ENCODE results near the gene AOAH. TPM values are rescaled to one million over a fixed set of nuclear protein-coding genes. Genes with fewer than 3 reads are reported as not detected.

The AOAH gene
- total RNA-seq, 1 experiment from 2014 or later = 0.39 TPM

DNA sequence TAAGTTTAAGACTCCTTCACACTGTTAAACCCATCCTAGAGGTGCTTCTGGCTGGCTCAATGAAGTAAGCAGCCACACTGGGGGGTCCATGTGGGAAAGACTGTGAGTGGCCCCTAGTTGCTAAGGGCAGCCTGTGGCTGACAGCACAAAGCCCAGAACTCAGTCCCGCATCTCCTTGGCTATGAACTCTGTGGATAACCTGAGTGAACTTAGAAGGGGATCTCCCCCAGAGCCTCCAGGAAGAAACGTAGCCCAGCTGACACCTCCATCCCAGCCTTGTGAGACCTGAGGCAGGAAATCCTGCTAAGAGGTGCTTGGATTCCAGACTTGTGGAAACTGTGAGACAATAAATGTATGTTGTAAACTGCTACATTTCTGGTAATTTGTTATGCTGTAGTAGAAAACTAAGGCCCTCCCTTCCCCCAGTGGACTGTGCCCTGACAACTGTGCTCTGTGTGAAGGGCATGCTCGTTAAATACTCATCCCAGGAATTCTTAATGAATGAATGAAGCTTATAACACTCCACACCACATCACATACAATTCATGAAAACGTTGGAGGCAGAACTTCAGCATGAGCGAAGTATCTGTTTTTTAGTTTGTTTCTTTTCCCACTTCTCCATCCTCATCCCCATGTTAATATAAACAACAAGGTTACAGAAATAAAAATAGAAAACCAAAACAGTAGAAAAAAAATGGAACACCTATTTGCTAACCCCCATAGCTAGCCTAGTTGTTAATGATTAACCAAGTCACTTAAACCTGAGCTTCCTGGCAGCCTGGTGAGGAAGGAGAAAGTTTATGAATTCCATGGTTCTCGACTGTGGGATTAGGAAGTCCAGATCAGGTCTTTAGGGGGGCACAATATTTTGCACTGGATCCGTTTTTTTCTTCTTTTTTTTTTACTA lies 36.8 kb upstream of the AOAH start:
- no peak overlapping the region for H2BK12ac ChIP-seq (ENCODE audit: insufficient read length, low read depth, low read length)
- no peak overlapping the region for H3K27ac ChIP-seq (ENCODE audit: insufficient read length, low read depth, low read length)
- H2BK5ac ChIP-seq (ENCODE audit: insufficient read length, low read length) = no peak overlapping the region
- H2AK5ac ChIP-seq (ENCODE audit: insufficient read length, low read length) = no peak overlapping the region
- H3K14ac ChIP-seq (ENCODE audit: insufficient read depth, low read length) = no peak overlapping the region
- no peak overlapping the region for H4K8ac ChIP-seq (replicated peaks; ENCODE audit: insufficient read length, low read depth, low read length)
- H3K79me2 ChIP-seq (ENCODE audit: insufficient read depth, low read length) = no peaks in the 10 kb centered on the region
- no peaks in the 10 kb centered on the region; a peak in 1 of 5 replicates for H3K9me3 Mint-ChIP-seq
- no peak overlapping the region for H2BK20ac ChIP-seq (ENCODE audit: low read depth, low read length, poor library complexity, severe bottlenecking)
- no peak overlapping the region for H4K91ac ChIP-seq (ENCODE audit: insufficient read length, low read depth, low read length)
- no peak overlapping the region for H3T11ph ChIP-seq (ENCODE audit: low read length)
- H3K27me3 ChIP-seq (ENCODE audit: insufficient read depth, low read length) = no peaks in the 10 kb centered on the region
- H3K9ac ChIP-seq (ENCODE audit: extremely low read depth, insufficient read length, low read length) = no peak overlapping the region
- H3K9me3 ChIP-seq (ENCODE audit: control insufficient read depth, low read depth, low read length) = no peaks in the 10 kb centered on the region
- H3K18ac ChIP-seq (ENCODE audit: insufficient read length, low read depth, low read length) = no peak overlapping the region
- H3K27ac Mint-ChIP-seq = peak overlapping the region in 2 of 3 experiments; percentile 49 to 63; a peak in 4 of 7 replicates
- no peaks in the 10 kb centered on the region for H3K23me2 ChIP-seq (ENCODE audit: insufficient read length, low read depth, low read length, poor library complexity, severe bottlenecking)
- no peak overlapping the region for H2BK15ac ChIP-seq (ENCODE audit: low read depth, low read length)
- H3K4ac ChIP-seq (ENCODE audit: low read depth, low read length) = no peak overlapping the region
- peaks cover 6% of the 10 kb centered on the region; the same call in 1 of the 2 replicates for H3K4me1 ChIP-seq (ENCODE audit: insufficient read depth, low read length)
- no peak overlapping the region for H3K23ac ChIP-seq (ENCODE audit: insufficient read length, low read depth, low read length)
- H3K4me1 Mint-ChIP-seq = peaks cover 41 to 44% of the 10 kb centered on the region in 2 experiments
- TF ChIP-seq, protein P1, sequence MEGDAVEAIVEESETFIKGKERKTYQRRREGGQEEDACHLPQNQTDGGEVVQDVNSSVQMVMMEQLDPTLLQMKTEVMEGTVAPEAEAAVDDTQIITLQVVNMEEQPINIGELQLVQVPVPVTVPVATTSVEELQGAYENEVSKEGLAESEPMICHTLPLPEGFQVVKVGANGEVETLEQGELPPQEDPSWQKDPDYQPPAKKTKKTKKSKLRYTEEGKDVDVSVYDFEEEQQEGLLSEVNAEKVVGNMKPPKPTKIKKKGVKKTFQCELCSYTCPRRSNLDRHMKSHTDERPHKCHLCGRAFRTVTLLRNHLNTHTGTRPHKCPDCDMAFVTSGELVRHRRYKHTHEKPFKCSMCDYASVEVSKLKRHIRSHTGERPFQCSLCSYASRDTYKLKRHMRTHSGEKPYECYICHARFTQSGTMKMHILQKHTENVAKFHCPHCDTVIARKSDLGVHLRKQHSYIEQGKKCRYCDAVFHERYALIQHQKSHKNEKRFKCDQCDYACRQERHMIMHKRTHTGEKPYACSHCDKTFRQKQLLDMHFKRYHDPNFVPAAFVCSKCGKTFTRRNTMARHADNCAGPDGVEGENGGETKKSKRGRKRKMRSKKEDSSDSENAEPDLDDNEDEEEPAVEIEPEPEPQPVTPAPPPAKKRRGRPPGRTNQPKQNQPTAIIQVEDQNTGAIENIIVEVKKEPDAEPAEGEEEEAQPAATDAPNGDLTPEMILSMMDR (conservative IDR thresholded peaks at IDR 0.05) = no peak
- no peaks in the 10 kb centered on the region for H3K27me3 Mint-ChIP-seq (ENCODE audit: low read depth)
- H3K36me3 Mint-ChIP-seq (ENCODE audit: insufficient read depth in 1 of 3, low read depth in 3 of 3) = peaks cover 2 to 8% (median 4%) of the 10 kb centered on the region in 3 experiments; a peak in 3 of 7 replicates
- H3K4me2 ChIP-seq (ENCODE audit: insufficient read depth, insufficient read length, low read length) = no peak overlapping the region
- no peak for DNase-seq
- no peak overlapping the region for H2BK120ac ChIP-seq (ENCODE audit: low read depth, low read length, poor library complexity, severe bottlenecking)
- H4K5ac ChIP-seq (ENCODE audit: insufficient read length, low read depth, low read length) = no peak overlapping the region
- H4K20me1 ChIP-seq (ENCODE audit: control insufficient read depth, insufficient read depth, insufficient read length) = no peaks in the 10 kb centered on the region
- H3K4me3 Mint-ChIP-seq = no peak overlapping the region
- H3K56ac ChIP-seq (ENCODE audit: insufficient read length, low read depth, low read length) = no peak overlapping the region
- no CpG with 5 or more reads among the region's 7 CpGs for WGBS (ENCODE audit: extremely low coverage, insufficient read length, low lambda C conversion rate)
- no peaks in the 10 kb centered on the region for H3K79me1 ChIP-seq (ENCODE audit: insufficient read depth, low read depth, low read length, poor library complexity, severe bottlenecking)
- H2AFZ ChIP-seq (ENCODE audit: low read length) = no peak overlapping the region

All from H9 (cell line).